Left lung (tissue), 10 donors: ENCODE measurements around the gene CDH2. TPM values are rescaled to one million over a fixed set of nuclear protein-coding genes. Genes with fewer than 3 reads are reported as not detected.

Experiments
- ATAC-seq: fragments of 200-7000 bp; cut with Tn5 transposase; one replicate; pipeline ENCODE4 v1.9.1; 2020; ENCODE audit warnings: moderate library complexity
- DNase-seq, 4 donors: peaks; one replicate each; pipeline ENCODE4 v3.0.0-alpha.2; 2013 to 2020
- H3K27ac ChIP-seq, 2 donors: fragments of 200-600 bp; sonication (generic) in 1 of 2; one replicate each; pipeline versions ENCODE4 v1.5.0 to v1.8.0; 2020 to 2021
- H3K27me3 ChIP-seq, 2 donors: fragments of 200-600 bp; sonication (generic) in 1 of 2; one replicate each; pipeline versions ENCODE4 v1.5.0 to v1.8.0; 2020 to 2021
- H3K36me3 ChIP-seq, 2 donors: fragments of 200-600 bp; sonication (generic) in 1 of 2; one replicate each; pipeline versions ENCODE4 v1.5.0 to v1.8.0; 2020 to 2021
- H3K4me1 ChIP-seq, 2 donors: fragments of 200-600 bp; one replicate each; pipeline ENCODE4 v1.8.0; 2021
- H3K4me3 ChIP-seq, 2 donors: fragments of 200-600 bp; sonication (generic) in 1 of 2; one replicate each; pipeline versions ENCODE4 v1.5.0 to v1.8.0; 2020 to 2021; ENCODE audit warnings: mild to moderate bottlenecking in 1 of 2
- H3K9me3 ChIP-seq, 2 donors: fragments of 200-600 bp; sonication (generic) in 1 of 2; one replicate each; pipeline versions ENCODE4 v1.5.0 to v1.8.0; 2020 to 2021
- intact Hi-C, 2 donors: fragments of 100-400 bp; cut with DNase I; formaldehyde crosslinking; loops; one replicate each; pipeline versions ENCODE4 v1.11.2 to v1.14.2; 2022
- polyA plus RNA-seq, 6 donors: library from polyadenylated mRNA; unstranded; fragments of 120-200 nt; gene quantifications; one replicate each; pipeline ENCODE4 v1.2.1, GENCODE V29; 2013; ENCODE audit not compliant: insufficient read length in 6 of 6
- total RNA-seq, 2 donors: library from RNA; stranded (reverse); fragmentation: NEBNext Ultra II Directional; extraction: Animal tissue kit (Norgen Biotek cat#: 25700); gene quantifications; one replicate each; pipeline ENCODE4 v1.2.1, GENCODE V29; 2021
- TF ChIP-seq, protein P1 (sequence below), 2 donors: fragments of 200-600 bp; sonication (generic) in 1 of 2; IDR thresholded peaks; one replicate each; pipeline versions ENCODE4 v1.5.0 to v1.8.0; 2021; ENCODE audit warnings: antibody characterized with exemption in 2 of 2
- donor health status: DM: no; HTN: yes; CAD: no.
- donor health status: DM: no; HTN: no; CAD: no.

CDH2 gene
- total and polyA plus RNA-seq, 8 donors = 1.6 to 15.0 (median 7.0) TPM

- Histone ChIP-seq H3K27me3 (no peaks in the 10 kb centered on the region), H3K4me1 (no peaks in the 10 kb centered on the region), H3K27ac (no peak overlapping the region), H3K9me3 (no peaks in the 10 kb centered on the region), H3K36me3 (no peaks in the 10 kb centered on the region), H3K4me3 (no peak overlapping the region)
- no peak for DNase-seq
- intact Hi-C loops = no loop called here
- ATAC-seq = no peak
- TF ChIP-seq, protein P1, sequence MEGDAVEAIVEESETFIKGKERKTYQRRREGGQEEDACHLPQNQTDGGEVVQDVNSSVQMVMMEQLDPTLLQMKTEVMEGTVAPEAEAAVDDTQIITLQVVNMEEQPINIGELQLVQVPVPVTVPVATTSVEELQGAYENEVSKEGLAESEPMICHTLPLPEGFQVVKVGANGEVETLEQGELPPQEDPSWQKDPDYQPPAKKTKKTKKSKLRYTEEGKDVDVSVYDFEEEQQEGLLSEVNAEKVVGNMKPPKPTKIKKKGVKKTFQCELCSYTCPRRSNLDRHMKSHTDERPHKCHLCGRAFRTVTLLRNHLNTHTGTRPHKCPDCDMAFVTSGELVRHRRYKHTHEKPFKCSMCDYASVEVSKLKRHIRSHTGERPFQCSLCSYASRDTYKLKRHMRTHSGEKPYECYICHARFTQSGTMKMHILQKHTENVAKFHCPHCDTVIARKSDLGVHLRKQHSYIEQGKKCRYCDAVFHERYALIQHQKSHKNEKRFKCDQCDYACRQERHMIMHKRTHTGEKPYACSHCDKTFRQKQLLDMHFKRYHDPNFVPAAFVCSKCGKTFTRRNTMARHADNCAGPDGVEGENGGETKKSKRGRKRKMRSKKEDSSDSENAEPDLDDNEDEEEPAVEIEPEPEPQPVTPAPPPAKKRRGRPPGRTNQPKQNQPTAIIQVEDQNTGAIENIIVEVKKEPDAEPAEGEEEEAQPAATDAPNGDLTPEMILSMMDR (IDR thresholded peaks at IDR 0.05) = no peak
Observed at GRCh38 chr18:28161608-28162599, 15.0 kb downstream of the CDH2 start.

DNA sequence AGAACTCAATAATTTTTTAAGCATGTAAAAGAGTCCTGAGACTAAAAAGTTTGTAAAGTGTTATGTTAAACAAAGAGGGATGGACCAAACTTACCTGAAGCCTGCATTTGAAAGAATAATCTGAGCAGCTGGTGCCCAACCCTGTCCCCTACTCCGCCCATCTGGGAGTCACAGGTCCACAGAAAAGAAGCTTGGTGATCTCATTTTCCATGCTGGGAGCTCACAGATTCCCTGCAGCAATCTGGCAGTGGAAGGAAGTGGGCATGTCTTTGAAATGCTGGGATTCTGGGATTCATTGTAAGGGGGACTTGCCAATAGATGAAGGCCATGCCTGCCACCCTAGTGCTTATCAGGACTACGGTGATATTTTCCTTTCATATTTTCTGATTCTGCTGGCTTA lies 17.9 kb downstream of the CDH2 start:
- no peak for ATAC-seq
- TF ChIP-seq, protein P1 (IDR thresholded peaks at IDR 0.05) = no peak
- no peak overlapping the region for H3K27ac ChIP-seq
- H3K9me3 ChIP-seq = no peaks in the 10 kb centered on the region
- no peak overlapping the region for H3K4me3 ChIP-seq
- no peaks in the 10 kb centered on the region for H3K36me3 ChIP-seq
- DNase-seq = no peak
- intact Hi-C loops = no loop called here
- no peaks in the 10 kb centered on the region for H3K27me3 ChIP-seq
- no peaks in the 10 kb centered on the region for H3K4me1 ChIP-seq

DNA sequence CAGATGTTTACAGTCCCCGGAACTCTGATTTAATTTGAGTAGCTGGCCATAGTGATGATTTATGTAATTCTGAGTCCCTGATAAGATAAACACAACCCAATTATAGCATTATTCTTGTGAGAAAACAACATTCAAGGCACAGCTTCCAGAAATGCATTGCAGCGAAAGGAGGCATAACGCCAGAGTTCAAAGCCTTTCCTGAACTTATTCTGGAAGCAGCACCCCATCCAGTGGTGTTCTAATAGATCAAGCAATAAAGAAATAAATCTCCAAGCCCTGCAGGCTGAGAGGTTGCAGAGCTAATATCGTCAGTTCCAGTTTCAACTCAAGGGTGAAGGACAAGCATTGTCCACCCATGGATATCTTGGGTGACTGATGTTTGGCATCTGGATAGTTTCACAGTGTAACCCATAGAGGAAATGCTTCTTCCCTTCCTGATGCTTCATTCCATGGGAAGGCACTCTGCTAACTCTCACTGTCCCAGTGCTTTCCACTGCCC lies 18.8 kb downstream of the CDH2 start:
- no peak overlapping the region for H3K4me3 ChIP-seq
- intact Hi-C loops = no loop called here
- DNase-seq (peak in 1 of 4 donors; percentile 63), ATAC-seq (no peak)
- no peaks in the 10 kb centered on the region for H3K27me3 ChIP-seq
- H3K36me3 ChIP-seq = no peaks in the 10 kb centered on the region
- H3K4me1 ChIP-seq = no peaks in the 10 kb centered on the region
- TF ChIP-seq, protein P1 (IDR thresholded peaks at IDR 0.05) = no peak
- no peak overlapping the region for H3K27ac ChIP-seq
- H3K9me3 ChIP-seq = no peaks in the 10 kb centered on the region

DNA sequence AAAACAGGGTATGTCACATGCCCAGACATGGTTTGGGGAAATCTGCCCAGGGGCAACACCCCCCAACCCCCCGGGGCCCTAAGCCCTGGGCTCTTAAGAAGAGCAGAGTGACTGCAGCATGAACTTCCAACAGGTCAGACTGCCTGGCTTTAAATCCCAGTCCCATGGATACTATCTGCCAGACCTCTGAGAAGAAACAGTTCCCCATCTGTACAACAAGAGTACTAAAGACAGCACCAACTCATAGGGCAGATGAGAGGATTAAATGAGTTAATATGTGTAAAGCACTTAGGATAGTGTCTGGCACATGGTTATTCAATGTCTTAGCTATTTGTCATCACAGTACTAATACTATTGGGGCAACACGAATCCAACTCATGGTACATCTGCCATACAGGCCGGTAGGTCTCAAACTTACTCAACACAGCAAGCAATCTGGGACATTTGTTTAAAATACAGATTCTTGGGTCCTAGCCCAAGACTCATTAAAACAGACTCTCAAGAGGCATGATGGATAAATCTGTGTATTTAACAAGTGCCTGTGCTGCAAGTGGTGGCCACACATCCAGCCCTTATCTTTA lies 23.4 kb downstream of the CDH2 start:
- no peak for DNase-seq
- no peak for ATAC-seq
- no peak overlapping the region for H3K27ac ChIP-seq

More for the DNA sequence above, 23.4 kb downstream of the CDH2 start:
- Histone ChIP-seq H3K27me3 (no peaks in the 10 kb centered on the region), H3K4me3 (no peak overlapping the region), H3K4me1 (no peaks in the 10 kb centered on the region), H3K9me3 (no peaks in the 10 kb centered on the region), H3K36me3 (no peaks in the 10 kb centered on the region)
- intact Hi-C loops = no loop called here
- TF ChIP-seq, protein P1 (IDR thresholded peaks at IDR 0.05) = no peak
